ENCODE measurements around the gene ATP6V1F.

ATP6V1F gene

GRCh38 chr7:128887169-128888038, 24.7 kb downstream of the ATP6V1F start:
- Histone ChIP-seq H3K4me3 (ENCODE audit: extremely low read depth, insufficient read depth, low read length, poor library complexity, severe bottlenecking) (no peak overlapping the region), H3K36me3 (ENCODE audit: control insufficient read depth, insufficient read depth, low read length) (peaks cover 3% of the 10 kb centered on the region), H3K4me1 (ENCODE audit: control insufficient read depth, insufficient read depth, low read length, poor library complexity, severe bottlenecking) (no peaks in the 10 kb centered on the region), H3K9me3 (ENCODE audit: control insufficient read depth, low read length) (no peaks in the 10 kb centered on the region), H3K27ac (ENCODE audit: low read depth, low read length, severe bottlenecking) (no peak overlapping the region)
- WGBS, 2 experiments (ENCODE audit: insufficient coverage in 2 of 2) = 79 to 95% methylated on average over 5 to 7 of the region's 7 CpGs

GRCh38 chr7:128888039-128888755, 25.5 kb downstream of the ATP6V1F start:
- Histone ChIP-seq H3K36me3 (ENCODE audit: control insufficient read depth, insufficient read depth, low read length) (peaks cover 3% of the 10 kb centered on the region), H3K4me1 (ENCODE audit: control insufficient read depth, insufficient read depth, low read length, poor library complexity, severe bottlenecking) (no peaks in the 10 kb centered on the region), H3K9me3 (ENCODE audit: control insufficient read depth, low read length) (no peaks in the 10 kb centered on the region), H3K4me3 (ENCODE audit: extremely low read depth, insufficient read depth, low read length, poor library complexity, severe bottlenecking) (no peak overlapping the region), H3K27ac (ENCODE audit: low read depth, low read length, severe bottlenecking) (no peak overlapping the region)
- WGBS, 2 experiments (ENCODE audit: insufficient coverage in 2 of 2) = 92 to 94% methylated on average over 4 to 5 of the region's 7 CpGs

- Histone ChIP-seq H3K36me3 (ENCODE audit: control insufficient read depth, insufficient read depth, low read length) (peaks cover 3% of the 10 kb centered on the region), H3K4me3 (ENCODE audit: extremely low read depth, insufficient read depth, low read length, poor library complexity, severe bottlenecking) (no peak overlapping the region), H3K27ac (ENCODE audit: low read depth, low read length, severe bottlenecking) (no peak overlapping the region), H3K4me1 (ENCODE audit: control insufficient read depth, insufficient read depth, low read length, poor library complexity, severe bottlenecking) (no peaks in the 10 kb centered on the region), H3K9me3 (ENCODE audit: control insufficient read depth, low read length) (no peaks in the 10 kb centered on the region)
- 90 to 92% methylated on average over 10 to 11 of the region's 11 CpGs for WGBS, 2 experiments (ENCODE audit: insufficient coverage in 2 of 2)
Observed at GRCh38 chr7:128888756-128889095, 26.1 kb downstream of the ATP6V1F start.

- Histone ChIP-seq H3K27ac (ENCODE audit: low read depth, low read length, severe bottlenecking) (no peak overlapping the region), H3K36me3 (ENCODE audit: control insufficient read depth, insufficient read depth, low read length) (peaks cover 3% of the 10 kb centered on the region), H3K4me1 (ENCODE audit: control insufficient read depth, insufficient read depth, low read length, poor library complexity, severe bottlenecking) (no peaks in the 10 kb centered on the region), H3K9me3 (ENCODE audit: control insufficient read depth, low read length) (no peaks in the 10 kb centered on the region), H3K4me3 (ENCODE audit: extremely low read depth, insufficient read depth, low read length, poor library complexity, severe bottlenecking) (no peak overlapping the region)
- WGBS, 2 experiments (ENCODE audit: insufficient coverage in 2 of 2) = 75 to 91% methylated on average over 2 to 5 of the region's 8 CpGs
Observed at GRCh38 chr7:128889121-128889520, 26.5 kb downstream of the ATP6V1F start.

GRCh38 chr7:128890306-128891109, 27.9 kb downstream of the ATP6V1F start:
- no peaks in the 10 kb centered on the region for H3K4me1 ChIP-seq (ENCODE audit: control insufficient read depth, insufficient read depth, low read length, poor library complexity, severe bottlenecking)
- H3K9me3 ChIP-seq (ENCODE audit: control insufficient read depth, low read length) = no peaks in the 10 kb centered on the region
- 83 to 88% methylated on average over 38 to 60 of the region's 67 CpGs for WGBS, 2 experiments (ENCODE audit: insufficient coverage in 2 of 2)
- no peak overlapping the region for H3K4me3 ChIP-seq (ENCODE audit: extremely low read depth, insufficient read depth, low read length, poor library complexity, severe bottlenecking)
- H3K36me3 ChIP-seq (ENCODE audit: control insufficient read depth, insufficient read depth, low read length) = peaks cover 3% of the 10 kb centered on the region
- H3K27ac ChIP-seq (ENCODE audit: low read depth, low read length, severe bottlenecking) = no peak overlapping the region

GRCh38 chr7:128891110-128891941, 28.7 kb downstream of the ATP6V1F start:
- H3K4me1 ChIP-seq (ENCODE audit: control insufficient read depth, insufficient read depth, low read length, poor library complexity, severe bottlenecking) = no peaks in the 10 kb centered on the region
- H3K9me3 ChIP-seq (ENCODE audit: control insufficient read depth, low read length) = no peaks in the 10 kb centered on the region
- H3K36me3 ChIP-seq (ENCODE audit: control insufficient read depth, insufficient read depth, low read length) = peaks cover 3% of the 10 kb centered on the region
- no peak overlapping the region for H3K4me3 ChIP-seq (ENCODE audit: extremely low read depth, insufficient read depth, low read length, poor library complexity, severe bottlenecking)
- H3K27ac ChIP-seq (ENCODE audit: low read depth, low read length, severe bottlenecking) = no peak overlapping the region
- WGBS, 2 experiments (ENCODE audit: insufficient coverage in 2 of 2) = 81 to 92% methylated on average over 18 to 26 of the region's 41 CpGs

GRCh38 chr7:128891942-128892269, 29.2 kb downstream of the ATP6V1F start:
- no peaks in the 10 kb centered on the region for H3K9me3 ChIP-seq (ENCODE audit: control insufficient read depth, low read length)
- no peak overlapping the region for H3K4me3 ChIP-seq (ENCODE audit: extremely low read depth, insufficient read depth, low read length, poor library complexity, severe bottlenecking)
- H3K36me3 ChIP-seq (ENCODE audit: control insufficient read depth, insufficient read depth, low read length) = peaks cover 3% of the 10 kb centered on the region
- 96 to 100% methylated on average over 5 to 7 of the region's 11 CpGs for WGBS, 2 experiments (ENCODE audit: insufficient coverage in 2 of 2)
- no peaks in the 10 kb centered on the region for H3K4me1 ChIP-seq (ENCODE audit: control insufficient read depth, insufficient read depth, low read length, poor library complexity, severe bottlenecking)
- H3K27ac ChIP-seq (ENCODE audit: low read depth, low read length, severe bottlenecking) = no peak overlapping the region

GRCh38 chr7:128892521-128893250, 30.0 kb downstream of the ATP6V1F start:
- Histone ChIP-seq H3K36me3 (ENCODE audit: control insufficient read depth, insufficient read depth, low read length) (peaks cover 3% of the 10 kb centered on the region), H3K4me3 (ENCODE audit: extremely low read depth, insufficient read depth, low read length, poor library complexity, severe bottlenecking) (no peak overlapping the region), H3K27ac (ENCODE audit: low read depth, low read length, severe bottlenecking) (no peak overlapping the region), H3K9me3 (ENCODE audit: control insufficient read depth, low read length) (no peaks in the 10 kb centered on the region), H3K4me1 (ENCODE audit: control insufficient read depth, insufficient read depth, low read length, poor library complexity, severe bottlenecking) (no peaks in the 10 kb centered on the region)
- WGBS, 2 experiments (ENCODE audit: insufficient coverage in 2 of 2) = 88 to 96% methylated on average over 8 to 12 of the region's 13 CpGs

GRCh38 chr7:128893251-128894100, 30.8 kb downstream of the ATP6V1F start:
- H3K36me3 ChIP-seq (ENCODE audit: control insufficient read depth, insufficient read depth, low read length) = peaks cover 8% of the 10 kb centered on the region
- 90 to 94% methylated on average over 16 to 18 of the region's 23 CpGs for WGBS, 2 experiments (ENCODE audit: insufficient coverage in 2 of 2)

More at GRCh38 chr7:128893251-128894100, 30.8 kb downstream of the ATP6V1F start:
- Histone ChIP-seq H3K4me3 (ENCODE audit: extremely low read depth, insufficient read depth, low read length, poor library complexity, severe bottlenecking) (no peak overlapping the region), H3K9me3 (ENCODE audit: control insufficient read depth, low read length) (no peaks in the 10 kb centered on the region), H3K4me1 (ENCODE audit: control insufficient read depth, insufficient read depth, low read length, poor library complexity, severe bottlenecking) (no peaks in the 10 kb centered on the region), H3K27ac (ENCODE audit: low read depth, low read length, severe bottlenecking) (no peak overlapping the region)

All from mesodermal cell (in vitro differentiated cells).